GM19099 (cell line): ENCODE results near the gene SYT7.

Experiments
- POLR2A ChIP-seq: IDR thresholded peaks from 3 replicates; pipeline ENCODE4 v1.6.1; 2011; ENCODE audit warnings: low read depth; ENCODE audit not compliant: insufficient read length; ENCODE audit errors: extremely low read depth

Gene SYT7

DNA sequence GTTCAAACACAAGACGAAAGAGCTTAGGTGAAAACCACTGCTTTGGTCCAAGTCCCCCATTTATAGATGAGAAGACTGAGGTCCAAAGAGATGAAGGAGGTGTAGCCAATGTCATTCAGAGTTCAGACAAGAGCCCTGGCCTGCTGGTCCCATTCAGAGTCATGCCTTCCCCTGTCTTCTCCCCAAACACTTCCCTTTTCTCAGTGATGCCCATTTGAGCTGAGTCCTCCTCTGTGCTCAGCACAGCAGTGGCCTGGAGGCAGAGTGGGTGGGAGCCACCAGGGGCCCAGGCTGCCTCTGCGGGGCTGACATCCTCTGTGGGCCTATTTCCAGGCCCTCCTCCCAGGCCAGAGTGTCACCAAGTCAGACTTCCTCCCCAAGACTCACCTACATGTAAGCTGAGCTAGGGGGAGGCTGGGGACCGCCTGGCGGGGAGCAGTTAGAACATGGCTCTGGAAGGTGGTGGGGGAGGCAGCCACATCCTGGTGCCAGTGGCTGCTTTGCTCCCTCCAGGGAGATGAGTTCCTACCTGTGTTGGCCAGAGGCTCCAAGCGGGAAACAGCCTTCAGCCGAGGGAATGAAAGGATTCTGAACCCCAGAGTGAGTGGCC, 94.8 kb downstream of the SYT7 start:
- no peak for TF ChIP-seq POLR2A

DNA sequence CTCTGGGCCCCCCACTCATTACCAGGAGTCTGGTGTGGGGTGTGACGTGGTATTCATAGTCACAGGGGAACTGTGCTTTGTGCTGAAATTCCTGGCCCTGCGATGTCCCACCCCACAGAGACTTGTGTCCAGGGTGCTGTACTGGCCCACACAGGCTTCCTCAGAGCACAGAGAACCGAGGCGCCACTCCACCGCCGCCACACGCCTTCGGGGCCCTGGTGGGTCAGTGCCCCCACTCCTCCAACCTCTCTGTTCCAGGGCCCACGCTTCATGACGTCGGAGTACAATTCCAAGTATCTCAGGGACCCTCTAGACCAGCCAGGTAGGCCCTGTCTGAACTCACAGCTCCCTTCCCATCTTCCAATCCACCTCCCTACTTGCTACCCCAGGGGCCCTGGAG, 95.8 kb downstream of the SYT7 start:
- TF ChIP-seq POLR2A = no peak

DNA sequence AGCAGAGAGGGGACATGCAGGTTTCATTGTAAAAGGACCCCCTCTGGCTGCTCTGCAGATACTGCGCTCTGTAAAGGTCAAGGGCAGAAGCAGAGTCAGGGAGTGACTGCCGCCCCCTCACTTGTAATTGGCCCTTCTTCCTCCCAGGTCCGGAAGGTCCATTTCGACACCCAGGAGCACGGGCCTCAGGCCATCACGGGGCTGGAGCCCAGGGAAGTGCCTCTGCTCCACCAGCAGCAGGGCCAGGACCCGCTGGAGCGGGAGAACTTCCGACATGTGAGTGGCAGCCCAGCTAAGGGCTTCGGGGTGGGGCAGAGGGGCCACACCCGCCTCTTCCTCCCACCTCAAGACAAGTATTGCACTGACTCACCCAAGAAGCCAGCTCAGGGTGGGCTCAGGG, 96.3 kb downstream of the SYT7 start:
- TF ChIP-seq POLR2A = no peak

DNA sequence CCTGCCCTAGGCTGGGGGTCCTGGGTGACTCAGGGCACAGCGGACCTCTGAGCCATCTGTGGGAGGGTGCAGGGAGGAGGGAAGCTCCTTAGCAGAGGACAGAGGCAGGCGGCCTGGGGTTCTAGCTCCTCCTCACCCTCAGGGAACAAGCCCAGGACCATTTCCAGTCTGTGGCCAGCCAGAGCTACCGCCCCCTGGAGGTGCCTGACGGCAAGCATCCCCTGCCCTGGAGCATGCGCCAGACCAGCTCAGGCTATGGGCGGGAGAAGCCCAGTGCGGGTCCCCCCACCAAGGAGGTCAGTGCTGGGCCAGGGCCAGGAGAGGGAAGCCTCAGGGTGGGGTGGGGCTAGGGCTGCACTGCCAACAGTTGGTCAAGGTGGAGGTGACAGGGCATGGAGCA, 98.4 kb downstream of the SYT7 start:
- no peak for TF ChIP-seq POLR2A

DNA sequence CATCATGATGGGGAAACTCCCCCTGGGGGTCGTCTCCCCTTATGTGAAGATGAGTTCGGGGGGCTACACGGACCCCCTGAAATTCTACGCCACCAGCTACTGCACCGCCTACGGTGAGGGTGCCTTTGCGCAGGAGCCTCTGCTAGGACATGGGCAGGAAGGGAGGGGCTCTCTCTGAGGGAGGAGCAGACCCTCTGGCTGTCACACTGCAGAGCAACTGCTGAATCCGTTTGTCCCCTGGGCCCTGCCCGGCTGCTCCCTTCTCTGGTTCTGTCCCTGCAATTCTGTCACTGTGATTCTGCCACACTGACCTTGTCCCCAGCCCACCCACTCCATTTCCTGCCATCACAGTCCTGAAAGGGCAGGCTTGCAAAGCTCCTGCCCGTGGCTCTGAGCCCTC, 99.1 kb downstream of the SYT7 start:
- no peak for TF ChIP-seq POLR2A

DNA sequence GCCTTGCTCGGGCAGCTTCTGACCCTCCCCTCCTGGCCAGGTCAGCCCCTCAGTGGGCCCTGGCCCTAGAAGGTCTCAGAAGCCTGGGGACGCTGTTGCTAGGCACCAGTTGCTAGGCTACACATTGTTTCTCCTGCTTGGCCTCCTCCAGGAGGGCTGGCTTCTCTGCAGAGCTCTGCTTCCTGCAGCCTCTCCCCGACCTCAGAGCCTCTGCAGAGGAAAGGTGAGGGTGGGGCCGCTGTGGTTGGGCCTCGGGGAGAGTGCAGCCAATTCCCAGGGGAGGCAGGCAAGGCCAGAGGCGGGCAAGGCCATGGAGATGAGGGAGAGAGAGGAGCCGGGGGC, 99.9 kb downstream of the SYT7 start:
- TF ChIP-seq POLR2A = no peak

DNA sequence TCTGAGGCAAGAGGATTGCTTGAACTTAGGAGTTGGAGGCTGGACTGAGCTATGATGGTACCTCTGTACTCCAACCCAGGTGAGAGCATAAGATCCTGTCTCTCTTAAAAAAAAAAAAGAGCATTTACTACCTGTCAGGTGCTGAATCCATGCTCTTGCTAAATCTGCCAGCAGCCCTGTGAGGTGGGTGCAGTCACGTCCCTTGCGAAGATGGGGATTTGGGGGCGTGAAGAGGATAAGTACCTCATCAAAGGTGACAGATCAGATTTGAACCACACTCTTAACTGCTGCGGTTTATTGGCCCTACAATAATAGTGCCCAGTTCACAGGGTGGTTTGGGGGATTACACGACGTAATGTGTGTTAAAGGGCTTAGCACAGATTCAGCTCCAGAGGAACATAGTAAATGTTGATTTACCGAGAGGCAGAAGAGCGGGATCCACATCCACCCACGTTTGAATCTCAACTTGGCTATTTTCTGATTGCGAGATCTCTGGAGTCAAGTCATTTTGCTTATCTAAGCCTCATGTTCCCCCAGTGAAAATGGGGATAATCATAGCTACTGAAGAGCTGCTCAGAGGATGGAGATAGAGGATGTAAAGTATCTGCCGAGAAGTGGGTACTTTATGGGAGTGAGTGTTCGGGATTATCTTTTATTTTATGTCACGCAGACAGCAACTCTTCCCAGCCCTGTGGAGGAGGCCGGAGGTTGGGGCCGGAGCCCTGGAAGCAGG, 100.4 kb downstream of the SYT7 start:
- TF ChIP-seq POLR2A = no peak

DNA sequence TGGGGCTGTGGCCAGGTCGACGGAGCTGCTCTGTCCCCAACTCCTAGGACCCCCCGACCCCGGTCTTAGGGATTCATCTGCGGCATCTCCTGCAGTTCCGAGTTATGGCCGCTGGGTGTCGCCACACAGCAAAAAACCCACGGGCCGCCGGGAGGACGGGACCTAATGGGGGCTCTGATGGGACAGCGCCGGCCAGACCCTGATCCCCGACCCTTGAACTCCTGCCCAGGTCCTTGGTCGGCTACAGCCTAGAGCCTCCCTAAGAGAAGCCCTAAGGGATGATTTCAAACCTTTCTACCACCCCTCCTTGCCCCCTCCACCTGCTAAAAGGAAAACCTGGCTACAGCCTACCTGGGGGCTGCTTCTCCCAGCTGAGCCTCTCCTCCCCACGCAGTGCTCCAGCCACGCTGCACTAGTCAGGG, 103.1 kb downstream of the SYT7 start:
- no peak for TF ChIP-seq POLR2A

DNA sequence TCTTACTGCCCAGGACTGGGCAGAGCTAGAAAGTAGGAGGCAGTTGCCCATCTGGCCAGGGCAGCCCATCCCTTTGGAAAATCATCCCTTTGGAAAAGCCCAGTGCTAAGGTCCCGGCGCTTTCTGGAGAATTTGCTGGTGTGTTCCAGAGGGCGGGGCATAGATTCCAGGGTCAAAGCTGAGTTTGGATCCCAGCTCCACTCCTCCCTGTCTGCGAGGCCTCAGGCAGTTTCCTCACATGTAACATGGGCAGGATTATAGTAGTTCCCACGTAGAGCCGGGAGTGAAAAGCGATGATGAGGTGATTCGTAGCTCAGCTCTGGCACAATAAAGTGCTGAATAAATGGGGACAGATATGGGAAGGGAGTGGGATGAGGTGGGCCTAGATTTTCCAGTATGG, 103.8 kb downstream of the SYT7 start:
- no peak for TF ChIP-seq POLR2A

DNA sequence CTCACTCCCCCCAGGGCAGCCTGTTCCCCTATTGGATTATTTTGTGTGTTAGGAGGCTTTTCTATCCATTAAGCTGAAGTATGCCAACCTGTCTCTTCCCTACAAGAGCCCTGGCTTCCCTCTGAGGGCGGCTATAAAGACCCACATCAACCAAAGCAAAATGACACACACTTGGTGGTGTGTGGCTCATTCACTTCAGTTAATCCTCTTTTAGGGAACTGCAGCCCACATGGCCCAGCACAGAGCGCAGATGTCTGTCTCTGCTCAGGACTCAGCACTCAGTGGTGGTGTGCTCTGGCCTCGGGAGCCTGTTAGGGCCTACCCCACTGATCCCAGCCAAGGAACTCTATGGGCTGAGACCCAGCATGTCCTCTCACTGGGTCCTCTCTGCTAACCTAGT, 104.5 kb downstream of the SYT7 start:
- TF ChIP-seq POLR2A = no peak

DNA sequence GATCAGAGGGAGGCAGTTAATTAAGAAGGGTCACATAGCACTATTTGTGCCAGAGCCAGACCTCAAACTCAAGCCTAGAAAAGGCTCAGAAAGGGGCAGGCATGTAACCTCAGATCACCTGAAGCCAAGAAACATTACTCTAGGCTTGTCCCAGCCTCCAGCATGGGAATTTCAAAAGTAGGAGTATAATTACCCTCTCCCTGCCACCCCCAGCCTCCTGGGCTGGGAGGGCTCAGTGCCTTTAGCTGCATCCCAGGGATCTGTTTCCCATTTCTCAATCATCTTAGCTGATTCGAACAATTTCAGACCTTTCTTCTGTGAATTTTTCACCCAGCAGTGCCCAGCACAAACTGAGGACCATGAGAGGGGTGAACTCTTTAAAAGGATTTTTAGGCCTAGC, 105.4 kb downstream of the SYT7 start:
- no peak for TF ChIP-seq POLR2A

DNA sequence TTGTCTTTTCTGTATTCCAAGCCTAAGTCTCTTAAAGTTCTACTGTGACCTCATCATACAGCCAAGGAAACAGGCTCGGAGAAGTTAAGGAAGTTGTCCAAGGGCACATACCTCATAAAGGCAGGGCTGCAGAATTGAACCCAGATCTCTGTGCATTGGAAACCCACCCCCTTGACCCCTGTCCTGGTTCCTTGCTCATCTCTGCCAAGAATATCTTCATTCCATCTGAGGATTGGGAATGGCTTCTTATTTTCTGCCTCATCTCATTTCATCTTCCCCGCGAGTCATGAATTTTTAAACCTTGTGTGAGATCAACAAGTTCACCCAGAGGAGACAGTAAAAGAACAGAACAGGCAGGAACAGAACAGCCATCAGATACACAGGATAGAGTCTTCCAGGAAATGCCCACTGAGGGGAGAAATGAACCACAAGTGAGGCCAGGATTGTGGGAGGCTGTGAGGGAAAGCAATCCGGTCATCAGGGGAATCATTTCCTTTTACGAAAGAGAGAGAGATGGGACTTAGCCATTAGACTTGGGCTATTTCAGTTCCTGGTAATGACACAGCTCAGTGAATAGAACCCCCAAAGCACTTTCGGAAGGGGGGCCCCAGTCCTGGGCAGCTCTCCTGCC, 106.7 kb downstream of the SYT7 start:
- TF ChIP-seq POLR2A = no peak

DNA sequence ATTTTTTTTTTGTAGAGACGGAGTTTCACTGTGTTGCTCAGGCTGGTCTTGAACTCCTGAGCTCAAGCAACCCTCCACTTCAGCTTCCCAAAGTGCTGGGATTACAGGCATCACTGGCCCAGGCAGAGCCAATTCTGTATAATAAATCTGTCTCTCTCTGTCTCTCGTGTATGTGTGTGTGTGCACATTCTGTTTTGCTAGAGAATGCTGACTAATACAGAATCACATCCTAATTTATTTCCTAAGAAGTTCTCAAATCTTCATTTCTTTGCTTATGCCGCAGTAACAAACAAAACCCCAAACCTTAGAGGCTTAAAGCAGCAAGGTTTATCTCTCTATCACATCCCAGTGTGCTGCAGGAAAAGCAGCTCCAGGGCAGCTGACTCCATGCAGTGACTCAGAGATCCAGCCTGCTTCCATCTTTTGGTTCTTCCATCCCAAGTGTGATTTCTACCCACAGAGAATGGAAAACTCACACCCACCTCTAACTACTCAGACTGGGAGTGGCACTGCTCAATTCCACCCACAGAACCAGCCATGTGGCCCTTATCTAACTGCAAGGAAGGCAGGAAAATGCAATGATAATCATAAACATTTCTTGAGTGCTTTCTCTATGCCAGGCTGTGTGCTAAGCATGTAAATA, 107.4 kb downstream of the SYT7 start:
- no peak for TF ChIP-seq POLR2A

DNA sequence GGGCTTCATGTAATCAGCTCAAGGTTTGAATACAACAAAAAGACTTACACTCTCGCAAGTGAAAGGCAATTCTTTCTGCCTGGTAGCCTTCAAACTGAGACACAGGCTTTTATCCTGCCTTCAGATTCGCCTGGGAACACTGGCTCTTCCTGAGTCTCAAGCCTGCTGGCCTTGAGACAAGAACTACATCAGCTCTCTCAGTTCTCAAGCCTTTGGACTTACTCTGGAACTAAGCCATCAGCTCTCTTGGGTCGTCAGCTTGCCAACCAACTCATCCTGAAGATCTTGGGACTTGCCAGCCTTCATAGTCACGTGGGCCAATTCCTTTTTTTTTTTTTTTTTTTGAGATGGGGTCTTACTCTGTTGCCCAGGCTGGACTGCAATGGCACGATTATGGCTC, 108.0 kb downstream of the SYT7 start:
- TF ChIP-seq POLR2A = no peak

DNA sequence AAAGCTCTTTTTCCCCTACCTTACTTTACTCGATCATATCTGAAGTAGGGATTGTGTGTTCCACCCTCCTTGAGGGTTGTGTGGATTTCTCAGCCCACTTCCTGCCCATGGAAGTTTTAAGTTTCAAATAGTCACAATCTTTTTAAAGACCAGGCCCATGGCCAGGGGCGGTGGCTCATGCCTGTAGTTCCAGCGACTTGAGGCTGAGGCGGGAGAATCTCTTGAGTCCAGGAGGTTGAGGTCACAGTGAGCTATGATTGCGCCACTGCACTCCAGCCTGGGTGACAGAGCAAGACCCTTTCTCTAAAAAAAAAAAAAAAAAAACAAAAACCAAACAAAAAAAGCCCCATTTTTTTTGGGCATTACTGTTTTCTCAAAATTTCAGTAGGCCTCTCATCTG, 108.6 kb downstream of the SYT7 start:
- TF ChIP-seq POLR2A = no peak

DNA sequence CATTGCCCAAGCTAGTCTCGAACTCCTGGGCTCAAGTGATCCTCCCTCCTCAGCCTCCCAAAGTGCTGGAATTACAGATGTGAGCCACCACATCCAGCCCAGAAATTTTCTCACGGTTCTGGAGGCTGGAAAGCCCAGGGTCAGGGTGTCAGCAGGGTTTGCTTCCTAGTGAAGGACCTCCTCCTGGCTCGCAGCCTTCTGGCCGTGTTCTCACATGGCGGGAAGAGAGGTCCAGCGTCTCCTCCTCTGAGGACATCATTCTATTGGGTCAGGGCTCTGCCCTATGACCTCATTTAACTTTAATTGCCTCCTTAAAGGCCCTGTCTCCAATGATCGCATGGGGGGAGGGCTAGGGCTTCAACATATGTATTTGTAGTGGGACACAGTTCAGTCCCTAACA, 112.9 kb downstream of the SYT7 start:
- no peak for TF ChIP-seq POLR2A
